OCI-LY7 (cell line): Measurements from ENCODE around the gene IGFN1. TPM values are rescaled to one million over a fixed set of nuclear protein-coding genes. Genes with fewer than 3 reads are reported as not detected.
A peak's percentile ranks its signal among the peaks of the same experiment; 100 is the strongest.

Experiments
- BruUV-seq: library from RNA; stranded (reverse); fragments of 400-500 nt; replicated peaks from 2 replicates; lab custom pipeline; 2021; lab: Mats Ljungman, UMichigan
- CTCF ChIA-PET: fragments of 300-600 bp; sonication (Branson Sonifier 250); formaldehyde crosslinking; loops from one replicate; lab custom pipeline; 2022; ENCODE audit warnings: antibody characterized with exemption; ENCODE audit not compliant: unreplicated experiment; lab: Charles Lee
- POLR2A ChIA-PET: fragments of 300-600 bp; sonication (Branson Sonifier 250); formaldehyde crosslinking; loops from one replicate; lab custom pipeline; 2022; ENCODE audit warnings: antibody characterized with exemption; lab: Charles Lee
- DNase-seq: peaks from one replicate; pipeline ENCODE4 v3.0.0-alpha.2; 2015; ENCODE audit warnings: low spot score
- H2AFZ ChIP-seq: fragments of 200-600 bp; sonication (generic), shearing (Covaris generic); 2 replicates; pipeline ENCODE4 v1.6.1; 2014; ENCODE audit warnings: mild to moderate bottlenecking, antibody characterized with exemption, low read length, moderate library complexity
- H3K27ac ChIP-seq: fragments of 200-600 bp; sonication (generic); 2 replicates; pipeline ENCODE4 v1.5.1; 2014; ENCODE audit warnings: mixed run types, low read depth, mild to moderate bottlenecking, moderate library complexity, low read length, inconsistent platforms; ENCODE audit not compliant: poor library complexity, severe bottlenecking
- H3K36me3 ChIP-seq: fragments of 200-600 bp; sonication (generic); 2 replicates; pipeline ENCODE4 v1.6.1; 2014; ENCODE audit warnings: mild to moderate bottlenecking, antibody characterized with exemption, low read length, moderate library complexity, mixed read lengths; ENCODE audit not compliant: insufficient read depth
- H3K4me1 ChIP-seq: fragments of 200-600 bp; sonication (generic); 2 replicates; pipeline ENCODE4 v1.5.1; 2014; ENCODE audit warnings: mild to moderate bottlenecking, low read length; ENCODE audit not compliant: insufficient read depth, poor library complexity, severe bottlenecking
- H3K4me2 ChIP-seq: fragments of 200-600 bp; sonication (generic); 2 replicates; pipeline ENCODE4 v1.6.1; 2014; ENCODE audit warnings: mild to moderate bottlenecking, low read length
- H3K4me3 ChIP-seq: fragments of 200-600 bp; sonication (generic); 2 replicates; pipeline ENCODE4 v1.5.1; 2014; ENCODE audit warnings: mild to moderate bottlenecking, low read depth, low read length; ENCODE audit not compliant: poor library complexity, severe bottlenecking
- H3K79me2 ChIP-seq: fragments of 200-600 bp; sonication (generic); 2 replicates; pipeline ENCODE4 v1.6.1; 2016; ENCODE audit warnings: low read depth, mild to moderate bottlenecking, low read length, moderate library complexity, mixed read lengths; ENCODE audit not compliant: insufficient read depth
- H3K9me2 ChIP-seq: fragments of 200-600 bp; sonication (generic); 2 replicates; pipeline ENCODE4 v1.6.1; 2016; ENCODE audit warnings: mild to moderate bottlenecking, low read length, mixed read lengths; ENCODE audit not compliant: insufficient read depth
- H3K9me3 ChIP-seq: fragments of 200-600 bp; sonication (generic); 2 replicates; pipeline ENCODE4 v1.6.1; 2014; ENCODE audit warnings: mild to moderate bottlenecking, mixed run types, low read length, mixed read lengths
- H4K20me1 ChIP-seq: fragments of 200-600 bp; sonication (generic); 2 replicates; pipeline ENCODE4 v1.6.1; 2014; ENCODE audit warnings: mild to moderate bottlenecking, antibody characterized with exemption, low read length, moderate library complexity, mixed read lengths; ENCODE audit not compliant: insufficient read depth
- CTCF ChIP-seq: fragments of 200-600 bp; sonication (generic); conservative IDR thresholded peaks from 2 replicates; pipeline ENCODE4 v1.5.1; 2014; ENCODE audit warnings: mild to moderate bottlenecking, antibody characterized with exemption, low read length, moderate library complexity, mixed read lengths
- EZH2phosphoT487 ChIP-seq: fragments of 200-600 bp; sonication (generic); IDR thresholded peaks from 2 replicates; pipeline ENCODE4 v1.6.1; 2018; ENCODE audit warnings: low read depth, borderline replicate concordance, mild to moderate bottlenecking, mixed run types, antibody characterized with exemption, low read length, moderate library complexity, mixed read lengths
- intact Hi-C: fragments of 100-400 bp; cut with micrococcal nuclease; formaldehyde crosslinking; loops from one replicate; pipeline ENCODE4 v1.10.0; 2022; ENCODE audit not compliant: unreplicated experiment
- total RNA-seq, 2 experiments: library from RNA; depleted of rRNA in 1 of 2; stranded (reverse); fragments of >200 nt in 1 of 2; shearing (Covaris generic) in 1 of 2; gene quantifications; 2 replicates each; pipeline ENCODE4 v1.2.3, GENCODE V29; 2014 to 2022

IGFN1 gene
- total RNA-seq, 2 experiments from 2014 or later: not detected

- POLR2A ChIA-PET: interaction anchor here (0.7 kb wide), 1 partner anchor 10 kb away, joined by 3 read pairs; no protein-coding TSS in a partner anchor
Observed at GRCh38 chr1:201169203-201169602, 21.4 kb upstream of the IGFN1 start.

DNA sequence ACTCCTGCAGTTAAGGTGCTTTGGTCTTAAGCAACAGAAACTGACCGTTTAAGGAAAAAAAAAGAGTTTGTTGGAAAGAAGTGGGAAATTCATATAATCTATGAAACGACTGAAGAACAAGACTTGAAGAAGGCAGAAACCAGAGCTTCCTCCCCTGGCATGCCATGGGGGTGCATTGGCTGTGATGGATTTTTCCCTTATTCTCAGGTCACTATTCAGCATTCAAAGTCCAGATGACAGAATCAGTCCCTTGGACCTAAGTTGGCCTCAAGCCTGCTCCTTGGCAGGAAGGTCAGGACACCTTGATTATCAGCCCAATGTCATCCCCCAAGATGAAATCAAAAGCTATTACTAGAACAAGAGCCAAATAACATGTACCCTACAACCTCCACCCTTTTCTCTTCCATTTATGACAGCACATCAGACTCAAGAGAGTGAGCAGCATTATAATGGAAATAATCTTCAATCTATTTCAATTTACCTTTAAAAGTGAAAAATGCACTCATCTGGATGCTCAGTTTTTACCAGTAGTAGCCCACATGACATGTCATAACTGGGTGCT lies 20.6 kb upstream of the IGFN1 start:
- Histone ChIP-seq H3K4me2 (peak overlapping the region; percentile 65), H3K27ac (no peak overlapping the region), H3K9me3 (no peaks in the 10 kb centered on the region), H3K4me3 (no peak overlapping the region), H3K4me1 (no peaks in the 10 kb centered on the region), H3K9me2 (no peaks in the 10 kb centered on the region), H3K36me3 (no peaks in the 10 kb centered on the region), H4K20me1 (no peaks in the 10 kb centered on the region), H3K79me2 (no peaks in the 10 kb centered on the region), H2AFZ (peak overlapping the region; percentile 84; the same call in 1 of the 2 replicates)
- no peak for DNase-seq
- no peak for TF ChIP-seq EZH2phosphoT487
- TF ChIP-seq CTCF: no peak
- intact Hi-C loops: no loop called here
- POLR2A ChIA-PET: interaction anchor here (0.8 kb wide), 1 partner anchor 49 kb away, joined by 3 read pairs; no protein-coding TSS in a partner anchor
- BruUV-seq: no TSS peak
- CTCF ChIA-PET: interaction anchor here (1.1 kb wide), 1 partner anchor 24 kb away, joined by 3 read pairs; no protein-coding TSS in a partner anchor

More at GRCh38 chr1:201169203-201169602, 21.4 kb upstream of the IGFN1 start:
- no peak overlapping the region for H2AFZ ChIP-seq
- H3K36me3 ChIP-seq: no peaks in the 10 kb centered on the region
- no peaks in the 10 kb centered on the region for H3K4me1 ChIP-seq
- no peak overlapping the region for H3K4me3 ChIP-seq
- no peak for DNase-seq
- no peaks in the 10 kb centered on the region for H3K79me2 ChIP-seq
- H4K20me1 ChIP-seq: no peaks in the 10 kb centered on the region
- intact Hi-C loops: no loop called here
- CTCF ChIA-PET: interaction anchor here (0.6 kb wide), 1 partner anchor 409 kb away, joined by 3 read pairs; no protein-coding TSS in a partner anchor
- no peaks in the 10 kb centered on the region for H3K9me3 ChIP-seq
- no peak overlapping the region for H3K4me2 ChIP-seq
- no peak overlapping the region for H3K27ac ChIP-seq
- no peaks in the 10 kb centered on the region for H3K9me2 ChIP-seq
- no peak for TF ChIP-seq CTCF
- TF ChIP-seq EZH2phosphoT487: no peak
- no TSS peak for BruUV-seq
